Measurements from ENCODE around the gene ADAMTS1.

The ADAMTS1 gene

GRCh38 chr21:26814386-26814785, 30.8 kb downstream of the ADAMTS1 start:
- CTCF ChIA-PET: interaction anchor here (1.0 to 3.4 kb wide), 2 partner anchors 13 to 20 kb away, joined by 3 to 34 read pairs; no protein-coding TSS in a partner anchor
- TF ChIP-seq CTCF (IDR thresholded peaks at IDR 0.05; ENCODE audit: insufficient read depth, low read length, missing control alignments): no peak
- no peak for DNase-seq (ENCODE audit: low read depth, low spot score)
- no peak overlapping the region for H3K4me3 ChIP-seq (ENCODE audit: low read depth, low read length)
- POLR2A ChIA-PET: no interaction called here

GRCh38 chr21:26813426-26813998, 31.7 kb downstream of the ADAMTS1 start:
- no peak overlapping the region for H3K4me3 ChIP-seq (ENCODE audit: low read depth, low read length)
- no peak for TF ChIP-seq CTCF (IDR thresholded peaks at IDR 0.05; ENCODE audit: insufficient read depth, low read length, missing control alignments)
- ChIA-PET CTCF (interaction anchor here (1.0 to 3.4 kb wide), 2 partner anchors 13 to 21 kb away, joined by 3 to 34 read pairs; no protein-coding TSS in a partner anchor), POLR2A (no interaction called here)
- no peak for DNase-seq (ENCODE audit: low read depth, low spot score)

- ChIA-PET CTCF (interaction anchor here (1.6 kb wide), 1 partner anchor 81 kb away, joined by 3 read pairs; no protein-coding TSS in a partner anchor), POLR2A (no interaction called here)
- no peak for TF ChIP-seq CTCF (IDR thresholded peaks at IDR 0.05; ENCODE audit: insufficient read depth, low read length, missing control alignments)
- no peak for DNase-seq (ENCODE audit: low read depth, low spot score)
- no peak overlapping the region for H3K4me3 ChIP-seq (ENCODE audit: low read depth, low read length)
Measured at GRCh38 chr21:26812173-26812572, 33.0 kb downstream of the ADAMTS1 start.

- no peak for TF ChIP-seq CTCF (IDR thresholded peaks at IDR 0.05; ENCODE audit: insufficient read depth, low read length, missing control alignments)
- POLR2A ChIA-PET: no interaction called here
- no peak overlapping the region for H3K4me3 ChIP-seq (ENCODE audit: low read depth, low read length)
- CTCF ChIA-PET: interaction anchor here (1.6 kb wide), 1 partner anchor 80 kb away, joined by 3 read pairs; no protein-coding TSS in a partner anchor
- DNase-seq (ENCODE audit: low read depth, low spot score): no peak
Measured at GRCh38 chr21:26811482-26811881, 33.7 kb downstream of the ADAMTS1 start.

GRCh38 chr21:26810676-26811415, 34.4 kb downstream of the ADAMTS1 start:
- CTCF ChIA-PET: interaction anchor here (0.7 to 1.6 kb wide), 2 partner anchors 23 to 80 kb away, joined by 3 read pairs; no protein-coding TSS in a partner anchor
- no peak for DNase-seq (ENCODE audit: low read depth, low spot score)
- H3K4me3 ChIP-seq (ENCODE audit: low read depth, low read length): no peak overlapping the region
- TF ChIP-seq CTCF (IDR thresholded peaks at IDR 0.05; ENCODE audit: insufficient read depth, low read length, missing control alignments): no peak
- POLR2A ChIA-PET: no interaction called here

- DNase-seq (ENCODE audit: low read depth, low spot score): no peak
- no peak for TF ChIP-seq CTCF (IDR thresholded peaks at IDR 0.05; ENCODE audit: insufficient read depth, low read length, missing control alignments)
- CTCF ChIA-PET: no interaction called here
- POLR2A ChIA-PET: no interaction called here
- no peak overlapping the region for H3K4me3 ChIP-seq (ENCODE audit: low read depth, low read length)
Measured at GRCh38 chr21:26810266-26810665, 34.9 kb downstream of the ADAMTS1 start.
